ENCODE measurements around the gene SLC9A3. TPM values are rescaled to one million over a fixed set of nuclear protein-coding genes. Genes with fewer than 3 reads are reported as not detected.

The SLC9A3 gene
- total RNA-seq, 4 donors from 2014 or later, result 1.7 to 5.0 (median 2.8) TPM

- Histone ChIP-seq H3K27ac (replicated peaks in 1 of 4) (no peak overlapping the region), H3K4me1 (peaks cover 17 to 41% (median 21%) of the 10 kb centered on the region in 4 donors), H3K36me3 (peaks cover 21 to 63% (median 51%) of the 10 kb centered on the region in 4 donors), H3K9me3 (peaks cover 0 to 9% (median 5%) of the 10 kb centered on the region in 4 donors), H3K27me3 (no peaks in the 10 kb centered on the region), H3K4me3 (no peak overlapping the region)
- TF ChIP-seq CTCF (IDR thresholded peaks at IDR 0.05), result peak; percentile 35 to 59 (median 39)
- no peak for TF ChIP-seq POLR2A (IDR thresholded peaks at IDR 0.05; ENCODE audit: low read depth)
- no peak for TF ChIP-seq POLR2AphosphoS5 (IDR thresholded peaks at IDR 0.05)
- no peak for TF ChIP-seq EP300 (IDR thresholded peaks at IDR 0.05)
- intact Hi-C loops (cut with DNase I), result loop anchor here (10.0 kb wide), 1 partner anchor 458 kb away; no protein-coding TSS in a partner anchor
- 42% methylated on average over 7 of the region's 7 CpGs for WGBS
- no peak for DNase-seq (ENCODE audit: extremely low spot score)
These were observed 77.4 kb downstream of the SLC9A3 start for GRCh38 chr5:446883-447263.

DNA sequence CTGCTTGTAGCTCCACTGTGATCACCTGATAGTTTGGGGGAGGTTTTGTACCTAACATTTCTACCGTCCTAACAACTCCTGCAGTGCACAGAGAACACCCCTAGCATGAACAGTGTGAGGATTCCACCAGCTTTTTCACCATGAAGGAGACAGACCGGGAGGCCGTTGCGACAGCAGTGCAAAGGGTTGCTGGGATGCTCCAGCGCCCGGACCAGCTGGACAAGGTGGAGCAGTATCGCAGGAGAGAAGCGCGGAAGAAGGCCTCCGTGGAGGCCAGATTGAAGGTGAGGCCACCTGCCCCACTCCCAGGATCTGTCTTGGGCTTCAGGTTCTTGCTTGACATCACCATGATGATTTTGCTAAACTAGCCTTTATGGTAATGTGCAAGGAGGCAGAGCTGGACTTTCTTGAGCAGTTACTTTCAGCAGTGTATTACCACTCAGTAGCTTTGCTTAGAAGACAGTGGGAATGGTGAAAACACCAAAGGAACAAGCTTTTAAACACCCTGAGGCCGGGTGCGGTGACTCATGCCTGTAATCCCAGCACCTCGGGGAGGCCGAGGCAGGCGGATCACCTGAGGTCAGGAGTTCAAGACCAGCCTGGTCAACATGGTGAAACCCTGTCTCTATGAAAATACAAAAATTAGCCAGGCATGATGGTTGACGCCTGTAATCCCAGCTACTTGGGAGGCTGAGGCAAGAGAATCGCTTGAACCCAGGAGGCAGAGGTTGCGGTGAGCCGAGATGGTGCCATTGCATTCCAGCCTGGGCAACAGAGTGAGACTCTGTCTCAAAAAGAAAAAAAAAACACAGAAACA, 78.0 kb downstream of the SLC9A3 start:
- H3K27me3 ChIP-seq, result no peaks in the 10 kb centered on the region
- H3K36me3 ChIP-seq, result peaks cover 21 to 57% (median 45%) of the 10 kb centered on the region in 4 donors
- peaks cover 19 to 45% (median 22%) of the 10 kb centered on the region in 4 donors for H3K4me1 ChIP-seq
- TF ChIP-seq POLR2AphosphoS5 (IDR thresholded peaks at IDR 0.05) (no peak), CTCF (IDR thresholded peaks at IDR 0.05) (no peak), POLR2A (IDR thresholded peaks at IDR 0.05; ENCODE audit: low read depth) (no peak), EP300 (IDR thresholded peaks at IDR 0.05) (no peak)
- H3K27ac ChIP-seq (replicated peaks in 1 of 4), result no peak overlapping the region
- H3K9me3 ChIP-seq, result peaks cover 0 to 3% (median under 1%) of the 10 kb centered on the region in 4 donors
- DNase-seq (ENCODE audit: extremely low spot score), result no peak
- intact Hi-C loops (cut with DNase I), result loop anchor here (10.0 kb wide), 1 partner anchor 459 kb away; no protein-coding TSS in a partner anchor
- no peak overlapping the region for H3K4me3 ChIP-seq
- WGBS, result 85% methylated on average over 10 of the region's 19 CpGs

DNA sequence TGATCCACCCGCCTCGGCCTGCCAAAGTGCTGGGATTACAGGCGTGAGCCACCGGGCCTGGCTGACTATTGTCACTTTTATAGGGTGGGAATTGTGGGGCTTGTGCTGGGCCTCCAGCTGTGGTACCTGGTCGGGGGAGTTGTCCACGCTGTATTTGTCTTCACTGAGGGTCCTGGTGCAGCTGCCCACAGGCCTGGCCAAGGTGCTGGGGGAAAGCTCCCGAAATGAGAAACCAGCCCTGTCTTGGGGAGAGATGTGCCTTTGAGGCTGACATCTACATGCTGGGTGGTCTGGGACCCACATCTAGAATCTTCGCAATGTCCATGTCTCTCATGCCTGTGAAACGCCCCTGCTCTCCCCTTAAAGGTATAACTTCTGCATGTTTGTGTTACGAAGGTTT, 78.7 kb downstream of the SLC9A3 start:
- Histone ChIP-seq H3K27me3 (no peaks in the 10 kb centered on the region), H3K4me1 (peaks cover 19 to 45% (median 22%) of the 10 kb centered on the region in 4 donors), H3K4me3 (no peak overlapping the region), H3K27ac (replicated peaks in 1 of 4) (no peak overlapping the region), H3K36me3 (peaks cover 21 to 50% (median 42%) of the 10 kb centered on the region in 4 donors), H3K9me3 (no peaks in the 10 kb centered on the region)
- TF ChIP-seq CTCF (IDR thresholded peaks at IDR 0.05), result no peak
- TF ChIP-seq EP300 (IDR thresholded peaks at IDR 0.05), result no peak
- TF ChIP-seq POLR2A (IDR thresholded peaks at IDR 0.05; ENCODE audit: low read depth), result no peak
- no peak for TF ChIP-seq POLR2AphosphoS5 (IDR thresholded peaks at IDR 0.05)
- intact Hi-C loops (cut with DNase I), result loop anchor here (10.0 kb wide), 1 partner anchor 459 kb away; no protein-coding TSS in a partner anchor
- WGBS, result 90% methylated on average over 9 of the region's 10 CpGs
- DNase-seq (ENCODE audit: extremely low spot score), result no peak

DNA sequence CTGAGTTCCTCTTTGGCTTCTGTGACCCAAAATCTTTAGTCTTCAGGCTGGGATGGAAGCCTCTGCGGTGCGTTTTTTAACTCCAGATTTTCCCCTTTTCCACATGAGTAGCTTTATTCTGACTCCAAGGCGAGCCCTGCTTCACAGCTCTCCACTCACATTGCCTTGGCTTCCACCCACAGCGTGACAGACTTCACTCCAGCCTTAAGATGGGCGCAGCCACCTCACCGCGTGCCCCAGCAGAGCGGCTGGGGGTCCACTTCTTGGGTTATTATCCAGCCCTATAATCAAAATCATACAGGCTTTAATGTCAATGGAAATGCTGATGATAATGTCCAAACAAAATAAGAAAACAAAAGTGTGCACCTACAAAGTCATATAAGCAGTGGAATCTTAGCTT, 80.0 kb downstream of the SLC9A3 start:
- Histone ChIP-seq H3K4me1 (peaks cover 19 to 45% (median 22%) of the 10 kb centered on the region in 4 donors), H3K9me3 (no peaks in the 10 kb centered on the region), H3K4me3 (peak overlapping the region; percentile 80 to 99 (median 91)), H3K27ac (replicated peaks in 1 of 4) (peak overlapping the region in 1 of 4 donors; percentile 83), H3K36me3 (peaks cover 20 to 37% (median 30%) of the 10 kb centered on the region in 4 donors), H3K27me3 (no peaks in the 10 kb centered on the region)
- WGBS, result 82% methylated on average over 8 of the region's 8 CpGs
- intact Hi-C loops (cut with DNase I), result loop anchor here (10.0 kb wide), 1 partner anchor 461 kb away; no protein-coding TSS in a partner anchor
- TF ChIP-seq CTCF (IDR thresholded peaks at IDR 0.05) (no peak), POLR2AphosphoS5 (IDR thresholded peaks at IDR 0.05) (no peak), EP300 (IDR thresholded peaks at IDR 0.05) (no peak), POLR2A (IDR thresholded peaks at IDR 0.05; ENCODE audit: low read depth) (no peak)
- DNase-seq (ENCODE audit: extremely low spot score), result no peak

Measured in esophagus muscularis mucosa (tissue), 4 donors.